Type B pancreatic cell (in vitro differentiated cells): ENCODE data around the gene WASF3. TPM values are rescaled to one million over a fixed set of nuclear protein-coding genes. Genes with fewer than 3 reads are reported as not detected.

Source experiments
- DNase-seq: peaks from one replicate; pipeline ENCODE4 v3.0.0; 2021; ENCODE audit warnings: mixed read lengths; ENCODE audit not compliant: unreplicated experiment; ENCODE audit errors: extremely low spot score
- H3K27ac Mint-ChIP-seq: 2 replicates; pipeline ENCODE4 v1.8.0; 2021; ENCODE audit warnings: mild to moderate bottlenecking, mixed read lengths
- H3K27me3 Mint-ChIP-seq: 2 replicates; pipeline ENCODE4 v1.8.0; 2021; ENCODE audit warnings: mixed read lengths
- H3K36me3 Mint-ChIP-seq: 2 replicates; pipeline ENCODE4 v1.8.0; 2021; ENCODE audit warnings: mixed read lengths
- H3K4me1 Mint-ChIP-seq: one replicate; pipeline ENCODE4 v1.8.0; 2021; ENCODE audit warnings: mixed read lengths; ENCODE audit not compliant: unreplicated experiment
- H3K4me3 Mint-ChIP-seq: 2 replicates; pipeline ENCODE4 v1.8.0; 2021; ENCODE audit warnings: mild to moderate bottlenecking, mixed read lengths
- H3K9me3 Mint-ChIP-seq: 2 replicates; pipeline ENCODE4 v1.8.0; 2021; ENCODE audit warnings: mixed read lengths
- CTCF ChIP-seq: fragments of 200-600 bp; sonication (generic); conservative IDR thresholded peaks from 2 replicates; pipeline ENCODE4 v1.5.0; 2021; ENCODE audit warnings: antibody characterized with exemption, mild to moderate bottlenecking
- total RNA-seq: library from RNA; stranded (reverse); gene quantifications from 2 replicates; pipeline ENCODE4 v1.2.1, GENCODE V29; 2021; ENCODE audit warnings: low replicate concordance

WASF3 gene
- total RNA-seq, 1 donor from 2014 or later: 40.2 TPM

GRCh38 chr13:26711211-26711610 lies 153.7 kb downstream of the WASF3 start:
- H3K27ac Mint-ChIP-seq: no peak overlapping the region

GRCh38 chr13:26713341-26713740 lies 155.9 kb downstream of the WASF3 start:
- Mint-ChIP-seq H3K27me3 (peaks cover 11% of the 10 kb centered on the region), H3K27ac (no peak overlapping the region)

More at GRCh38 chr13:26711211-26711610, 153.7 kb downstream of the WASF3 start:
- H3K9me3 Mint-ChIP-seq: peaks cover 7% of the 10 kb centered on the region
- DNase-seq: no peak
- no peak overlapping the region for H3K4me3 Mint-ChIP-seq
- no peaks in the 10 kb centered on the region for H3K36me3 Mint-ChIP-seq
- no peaks in the 10 kb centered on the region for H3K4me1 Mint-ChIP-seq
- peaks cover 15% of the 10 kb centered on the region for H3K27me3 Mint-ChIP-seq
- TF ChIP-seq CTCF: no peak

GRCh38 chr13:26716984-26717383 lies 159.5 kb downstream of the WASF3 start:
- no peak for TF ChIP-seq CTCF
- no peak overlapping the region for H3K27ac Mint-ChIP-seq
- H3K4me1 Mint-ChIP-seq: no peaks in the 10 kb centered on the region
- peaks cover 7% of the 10 kb centered on the region for H3K9me3 Mint-ChIP-seq
- no peaks in the 10 kb centered on the region for H3K36me3 Mint-ChIP-seq
- H3K27me3 Mint-ChIP-seq: peaks cover 7% of the 10 kb centered on the region
- no peak overlapping the region for H3K4me3 Mint-ChIP-seq
- DNase-seq: peak; percentile 37

More at GRCh38 chr13:26713341-26713740, 155.9 kb downstream of the WASF3 start:
- DNase-seq: no peak
- Mint-ChIP-seq H3K9me3 (peaks cover 7% of the 10 kb centered on the region), H3K4me1 (no peaks in the 10 kb centered on the region), H3K36me3 (no peaks in the 10 kb centered on the region), H3K4me3 (no peak overlapping the region)
- TF ChIP-seq CTCF: no peak

- H3K4me3 Mint-ChIP-seq: no peak overlapping the region
- H3K27ac Mint-ChIP-seq: no peak overlapping the region
- no peak for TF ChIP-seq CTCF
- peaks cover 3% of the 10 kb centered on the region for H3K27me3 Mint-ChIP-seq
- H3K36me3 Mint-ChIP-seq: no peaks in the 10 kb centered on the region
- H3K9me3 Mint-ChIP-seq: no peaks in the 10 kb centered on the region
- DNase-seq: no peak
- no peaks in the 10 kb centered on the region for H3K4me1 Mint-ChIP-seq
Measured at GRCh38 chr13:26718146-26718545, 160.7 kb downstream of the WASF3 start.

- H3K36me3 Mint-ChIP-seq: no peaks in the 10 kb centered on the region
- peaks cover 3% of the 10 kb centered on the region for H3K27me3 Mint-ChIP-seq
- H3K4me3 Mint-ChIP-seq: no peak overlapping the region
- no peak for DNase-seq
- H3K4me1 Mint-ChIP-seq: no peaks in the 10 kb centered on the region
- no peaks in the 10 kb centered on the region for H3K9me3 Mint-ChIP-seq
- TF ChIP-seq CTCF: no peak
- no peak overlapping the region for H3K27ac Mint-ChIP-seq
Measured at GRCh38 chr13:26718872-26719271, 161.4 kb downstream of the WASF3 start.
